HG02981 (cell line): Measurements from ENCODE around the gene GOPC.

Experiments
- ATAC-seq: cut with Tn5 transposase; IDR thresholded peaks from one replicate; pipeline ENCODE4 v1.9.1; 2021; ENCODE audit warnings: mild to moderate bottlenecking, moderate library complexity; ENCODE audit not compliant: unreplicated experiment

The GOPC gene

DNA sequence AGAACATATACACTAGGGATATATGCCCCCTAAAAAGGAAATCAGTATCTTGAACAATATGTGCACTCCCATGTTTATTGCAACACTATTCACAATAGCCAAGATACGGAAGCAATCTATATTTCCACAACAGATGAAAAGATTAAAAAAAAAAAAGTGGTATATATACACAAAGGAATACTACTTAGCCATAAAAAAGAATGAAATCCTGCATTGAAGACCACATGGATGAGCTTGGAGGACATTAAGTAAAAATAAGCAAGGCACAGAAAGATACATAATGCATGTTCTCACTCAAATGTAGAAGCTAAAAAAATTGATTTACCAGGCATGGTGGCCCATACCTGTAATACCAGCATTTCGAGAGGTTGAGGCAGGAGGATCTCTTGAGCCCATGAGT is 4.6 kb downstream of the GOPC start:
- no peak for ATAC-seq

DNA sequence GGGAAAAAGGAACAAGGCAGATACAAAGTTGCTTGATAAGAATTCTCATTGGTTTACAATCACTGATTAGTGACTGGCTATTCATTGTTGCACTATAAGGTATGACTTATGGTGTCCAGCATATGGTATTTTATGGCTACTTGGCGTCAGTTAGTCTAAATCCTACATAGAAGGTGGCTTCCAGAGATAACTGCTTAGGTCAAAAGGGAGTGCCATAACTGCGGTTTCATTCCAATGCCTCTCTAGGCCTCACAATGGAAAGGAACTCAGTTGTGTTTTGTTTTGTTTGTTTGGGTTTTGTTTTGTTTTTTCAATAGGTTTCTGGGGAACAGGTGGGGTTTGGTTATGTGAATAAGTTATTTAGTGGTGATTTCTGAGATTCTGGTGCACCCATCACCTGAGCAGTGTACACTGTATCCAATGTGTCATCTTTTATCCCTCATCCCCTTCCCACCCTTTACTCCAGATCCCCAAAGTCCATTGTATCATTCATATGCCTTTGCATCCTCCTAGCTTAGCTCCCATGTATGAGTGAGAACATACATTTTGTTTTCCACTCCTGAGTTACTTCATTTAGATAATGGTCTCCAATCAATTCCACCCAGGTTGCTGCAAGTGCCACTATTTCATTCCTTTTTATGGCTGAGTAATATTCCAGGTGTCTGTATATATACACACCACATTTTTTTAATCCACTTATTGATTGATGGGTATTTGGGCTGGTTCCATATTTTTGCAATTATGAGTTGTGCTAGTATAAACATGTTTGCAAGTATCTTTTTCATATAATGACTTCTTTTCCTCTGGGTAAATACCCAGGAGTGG is 7.0 kb downstream of the GOPC start:
- ATAC-seq, result no peak

DNA sequence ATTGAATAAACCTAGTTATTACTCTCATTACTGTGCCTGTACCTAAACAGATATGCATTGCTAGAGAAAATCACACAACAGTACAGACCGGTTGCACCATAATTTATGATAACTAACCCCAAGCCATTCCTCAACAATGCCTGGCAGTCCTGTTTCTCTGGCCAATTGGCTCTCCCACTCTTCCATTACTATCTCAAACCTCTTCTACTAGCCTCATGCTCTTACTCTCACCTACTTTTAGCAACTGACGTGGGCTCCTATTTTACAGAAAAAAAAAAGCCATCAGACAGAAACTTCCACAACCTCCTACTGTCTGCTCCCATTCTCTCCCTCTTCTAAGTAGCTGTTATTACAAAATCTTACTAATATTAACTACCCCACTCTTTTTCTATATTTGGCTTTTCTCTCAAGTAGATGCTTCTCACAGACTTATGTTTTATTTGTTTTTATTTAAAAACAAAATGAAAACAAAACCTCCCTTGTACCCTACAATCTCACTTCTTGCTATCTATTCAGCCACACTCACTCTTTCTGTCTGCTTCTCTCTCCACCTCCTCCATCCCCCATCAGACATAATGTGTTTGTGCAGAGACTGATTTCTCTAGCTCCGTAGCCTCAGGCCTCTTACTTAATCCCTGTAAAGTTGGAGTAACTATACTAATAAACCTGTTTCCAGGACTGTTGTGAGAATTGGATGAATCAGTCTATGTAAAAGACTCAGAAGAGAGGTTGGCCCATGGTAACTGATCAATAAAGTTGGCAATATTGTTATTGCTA is 9.1 kb downstream of the GOPC start:
- ATAC-seq, result no peak

DNA sequence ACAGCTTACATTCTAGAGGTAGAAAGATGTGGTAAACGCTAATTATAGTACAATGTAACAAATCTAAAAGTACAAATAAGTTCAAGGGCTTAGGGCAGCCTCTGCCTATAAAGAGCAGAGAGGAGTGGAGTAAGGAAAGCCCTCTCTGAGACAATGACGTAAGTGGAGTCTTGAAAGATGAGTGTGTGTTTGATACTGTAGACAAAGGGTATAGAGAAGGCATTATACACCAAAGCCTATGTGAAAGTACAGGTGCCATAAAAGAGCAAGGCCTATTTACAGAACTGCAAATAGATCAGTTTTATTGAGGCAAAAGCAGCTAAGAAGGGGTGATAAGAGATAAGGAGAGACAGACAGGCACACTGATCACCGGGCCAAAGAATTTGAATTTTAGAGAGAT is 10.9 kb downstream of the GOPC start:
- no peak for ATAC-seq

DNA sequence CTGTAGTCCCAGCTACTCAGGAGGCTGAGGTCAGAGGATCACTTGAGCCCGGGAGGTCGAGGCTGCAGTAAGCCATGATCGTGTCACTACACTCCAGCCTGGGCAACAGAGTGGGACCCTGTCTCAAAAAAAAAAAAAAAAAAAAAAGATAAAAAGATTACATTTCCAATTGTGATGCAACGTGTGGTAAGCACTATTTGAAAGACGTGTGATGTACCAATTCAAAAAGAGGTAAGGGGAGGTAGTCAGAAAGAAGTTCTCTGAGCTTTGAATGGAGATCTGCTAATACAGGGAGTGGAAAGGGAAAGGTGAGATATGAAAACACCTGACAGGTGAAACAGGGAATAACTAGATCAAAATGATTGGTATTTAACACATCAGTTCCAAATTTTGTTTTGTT is 11.9 kb downstream of the GOPC start:
- no peak for ATAC-seq

DNA sequence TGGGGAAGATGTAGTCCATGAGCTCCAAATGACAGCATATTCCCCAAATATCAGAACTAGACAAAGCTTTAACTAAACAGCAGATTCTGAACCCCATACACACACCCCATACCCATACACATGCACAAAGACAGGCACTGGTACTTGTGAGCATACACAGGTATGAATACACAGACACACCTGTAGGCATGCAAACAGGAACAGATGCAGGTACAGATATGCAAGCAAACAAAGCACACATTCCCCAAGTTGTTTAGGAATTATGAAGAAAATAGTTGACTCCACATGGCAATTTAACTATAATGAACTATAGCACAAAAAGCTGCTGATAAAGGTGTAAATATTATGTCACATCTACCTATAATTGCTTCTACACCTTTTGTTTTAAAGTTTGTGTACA is 16.7 kb downstream of the GOPC start:
- ATAC-seq, result no peak

DNA sequence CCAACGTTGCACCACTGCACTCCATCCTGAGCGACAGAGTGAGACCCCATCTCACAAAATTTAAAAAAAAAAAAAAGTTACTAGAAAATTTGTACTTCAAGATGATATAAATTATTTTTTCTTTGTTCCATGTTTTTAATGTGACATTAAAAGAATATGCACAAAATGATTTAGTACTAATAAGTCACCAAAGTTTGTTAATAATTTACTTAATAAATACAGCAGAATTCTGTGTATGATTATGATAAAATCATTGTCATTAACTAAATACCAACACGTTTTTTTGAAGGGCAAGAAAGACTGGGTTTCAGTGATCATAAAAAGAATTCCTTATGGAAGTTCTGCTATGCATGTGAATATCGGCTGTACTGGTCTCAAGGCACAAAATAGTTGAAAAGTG is 28.1 kb downstream of the GOPC start:
- no peak for ATAC-seq

DNA sequence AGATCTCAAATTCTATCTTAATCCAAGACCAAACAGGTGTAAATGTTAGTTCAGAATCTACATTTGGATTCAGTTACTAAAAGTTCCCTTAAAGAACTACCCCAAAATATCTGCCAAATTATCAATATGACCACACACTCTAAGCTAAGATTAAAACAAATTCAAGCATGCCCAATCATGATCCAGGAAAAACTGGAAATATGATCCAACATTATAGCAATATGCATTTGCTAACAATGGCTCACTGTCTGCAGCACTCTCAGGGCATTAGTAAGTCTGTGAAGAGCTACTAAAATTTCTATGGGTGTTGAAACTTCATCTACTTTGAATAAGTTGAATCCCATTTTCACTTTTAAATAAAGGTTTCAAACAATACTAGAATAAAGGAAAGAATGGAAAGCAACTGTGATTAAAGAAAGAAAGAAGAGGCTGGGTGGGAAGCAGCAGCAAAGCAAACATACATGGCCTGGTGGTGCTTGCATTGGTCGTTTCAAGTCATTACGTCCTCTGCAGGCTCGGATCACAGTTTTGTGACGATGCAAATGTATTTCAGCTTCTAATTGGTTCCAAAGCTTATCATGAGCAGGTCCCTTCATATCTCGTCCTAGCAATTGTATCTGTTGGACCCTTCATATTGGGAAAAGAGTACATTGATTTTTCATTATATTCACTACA is 29.2 kb downstream of the GOPC start:
- no peak for ATAC-seq

DNA sequence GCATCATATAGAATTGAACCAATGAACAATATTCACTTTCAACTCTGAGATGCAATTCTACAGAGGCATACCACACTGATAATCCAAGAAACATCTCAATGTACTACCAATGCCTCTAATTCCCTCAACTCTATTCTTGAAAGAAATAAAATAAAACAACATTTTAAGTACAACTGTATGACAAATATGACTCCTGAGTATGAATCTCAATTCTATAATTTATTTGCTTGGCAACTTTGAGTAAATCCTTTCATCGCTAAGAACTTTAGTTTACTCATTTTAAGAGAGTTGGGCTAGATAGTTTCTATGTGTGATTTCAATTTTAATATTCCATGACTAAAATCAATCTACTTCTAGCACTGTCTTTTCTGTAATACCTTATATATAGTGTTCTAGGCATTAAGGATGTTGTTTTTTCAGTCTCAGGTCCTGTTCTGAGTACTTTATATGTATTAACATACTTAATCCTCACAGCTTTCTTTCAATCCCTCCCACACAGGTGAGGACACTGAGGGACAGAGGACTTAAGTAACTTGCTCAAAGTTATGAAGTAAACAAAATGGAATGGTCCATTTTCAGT is 33.4 kb downstream of the GOPC start:
- ATAC-seq, result no peak

DNA sequence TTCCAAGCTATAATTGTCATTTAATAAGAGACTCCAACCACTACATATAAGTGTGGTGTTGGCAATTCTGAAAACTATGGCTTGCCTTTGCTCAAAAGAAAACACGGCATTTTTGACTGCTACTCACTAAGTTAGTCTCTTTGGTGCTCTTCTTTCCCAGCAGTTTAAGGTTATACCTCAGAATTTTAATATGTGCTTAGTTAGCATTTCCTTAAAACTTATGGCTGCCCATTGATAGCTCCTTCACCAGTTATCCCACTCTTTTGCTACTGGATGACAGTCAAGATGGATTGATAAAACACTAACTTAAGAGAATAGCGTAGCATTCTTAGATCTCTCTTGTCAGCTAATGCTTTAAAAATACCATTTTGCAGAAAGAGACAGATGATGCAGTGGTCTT is 34.1 kb downstream of the GOPC start:
- no peak for ATAC-seq

DNA sequence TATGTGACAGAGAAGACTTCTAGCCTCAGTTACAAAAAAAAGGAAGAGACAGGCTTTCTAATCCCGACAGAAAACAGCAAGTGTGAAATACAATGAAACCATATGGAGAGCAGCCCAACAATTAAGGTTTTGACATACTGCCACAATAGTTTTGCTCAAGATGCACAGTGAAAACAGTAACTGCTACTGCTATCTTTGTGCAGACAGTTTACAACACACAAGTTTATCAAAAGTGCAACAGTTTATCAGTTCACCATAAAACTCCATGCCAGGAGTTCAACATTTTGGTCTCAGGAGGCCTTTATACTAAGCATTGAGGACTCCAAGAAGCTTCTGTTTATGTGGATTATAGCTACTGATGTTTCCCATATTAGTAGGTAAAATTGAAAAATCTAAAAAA is 37.6 kb downstream of the GOPC start:
- no peak for ATAC-seq

DNA sequence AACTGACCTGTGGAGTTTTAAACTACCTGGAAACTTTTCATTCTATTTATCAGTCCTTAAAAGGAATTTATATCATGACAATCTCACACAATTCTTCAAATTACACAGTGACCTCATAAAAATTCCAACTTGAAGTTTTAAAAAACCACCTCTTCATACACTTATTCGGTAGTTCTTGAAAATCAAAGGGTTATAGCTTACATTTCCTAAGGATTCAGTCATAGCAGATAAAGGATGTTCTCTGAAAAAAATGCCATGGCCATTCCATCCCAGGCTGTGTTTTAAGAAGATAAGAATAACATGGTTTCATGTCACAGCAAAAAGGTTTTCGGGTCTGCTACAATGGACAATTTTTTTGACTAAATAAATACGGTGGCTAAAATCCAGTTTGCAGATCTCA is 41.2 kb downstream of the GOPC start:
- no peak for ATAC-seq

DNA sequence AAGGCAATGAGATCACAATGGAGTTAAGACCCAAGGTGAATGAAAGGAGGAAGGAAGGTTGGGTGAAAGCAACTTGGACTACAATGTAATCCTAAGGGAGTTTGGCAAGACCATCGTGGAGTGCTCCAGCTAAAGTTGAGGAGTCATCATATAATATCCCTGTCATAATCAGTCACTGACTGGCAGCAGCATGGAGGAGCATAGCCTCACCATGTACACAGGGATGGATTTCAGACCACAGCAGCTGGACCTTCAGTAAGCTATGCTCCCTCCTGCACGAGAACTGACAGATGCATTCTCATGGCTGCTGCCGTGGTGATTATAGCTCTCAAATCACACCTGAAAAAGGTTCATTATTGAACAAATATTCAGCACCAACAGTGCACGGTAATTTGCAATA is 43.0 kb downstream of the GOPC start:
- ATAC-seq, result no peak

DNA sequence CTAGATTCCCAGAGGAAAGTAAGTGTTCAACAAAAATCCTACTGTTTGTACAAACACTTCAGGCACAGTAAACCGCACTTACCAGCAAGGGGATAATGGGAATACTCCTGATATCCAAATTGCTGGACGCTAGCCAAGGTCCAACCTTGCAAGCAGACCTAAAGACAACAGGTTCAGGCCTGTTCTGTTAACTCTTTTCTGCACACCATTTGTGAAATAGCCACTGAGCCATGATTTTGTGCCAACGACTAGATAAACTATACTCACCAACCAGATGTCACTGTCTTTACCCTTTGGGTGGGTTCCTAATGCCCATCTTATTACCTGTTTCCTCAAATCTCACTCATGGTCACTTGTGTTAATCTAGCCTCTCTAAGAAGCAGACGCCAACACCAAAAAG is 43.5 kb downstream of the GOPC start:
- no peak for ATAC-seq

DNA sequence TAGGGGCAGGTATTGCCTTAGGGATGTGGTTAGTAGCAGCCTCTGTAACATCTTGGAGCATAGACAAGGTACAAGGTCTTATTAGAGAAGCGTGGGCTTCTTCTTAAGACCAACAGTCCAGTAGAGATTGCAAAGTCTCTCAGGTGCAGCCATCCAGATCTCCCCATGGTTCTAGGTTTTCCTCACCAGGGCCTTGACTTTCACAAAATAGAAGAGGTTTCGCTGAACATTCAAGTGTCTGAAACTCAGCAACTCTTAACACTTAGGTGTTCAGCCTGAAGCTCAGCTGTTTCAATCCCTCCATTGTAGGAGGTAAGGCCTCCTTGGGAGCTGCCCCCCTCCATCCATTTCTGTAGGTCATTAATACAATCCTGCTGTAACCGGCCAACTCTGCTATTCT is 44.4 kb downstream of the GOPC start:
- no peak for ATAC-seq

DNA sequence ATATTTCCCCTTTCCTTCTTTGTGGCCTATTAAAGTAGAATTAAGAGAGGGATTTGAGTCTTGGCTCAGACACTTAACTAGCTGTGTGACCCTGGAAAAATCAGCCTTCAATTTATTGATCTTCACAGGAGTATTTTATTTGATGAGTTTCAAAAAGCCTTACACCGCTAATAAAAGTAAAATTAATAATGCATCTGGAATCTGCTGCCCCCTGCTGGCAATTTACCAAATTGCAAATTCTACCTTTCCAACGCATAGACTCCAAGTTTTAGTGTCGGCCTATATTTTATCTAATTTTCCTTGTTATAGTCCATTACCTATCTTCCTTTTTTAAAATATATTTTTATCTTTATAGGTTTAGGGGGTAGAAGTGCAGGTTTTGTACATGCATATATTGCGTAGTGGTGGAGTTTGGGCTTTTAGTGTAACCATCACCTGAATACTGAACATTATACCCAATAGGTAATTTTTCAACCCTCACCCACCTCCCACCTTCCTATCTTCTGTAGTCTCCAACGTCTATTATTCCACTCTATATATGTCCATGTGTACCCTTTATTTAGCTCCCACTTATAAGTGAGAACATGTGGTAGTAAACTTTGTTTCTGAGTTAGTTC is 46.3 kb downstream of the GOPC start:
- ATAC-seq, result no peak

DNA sequence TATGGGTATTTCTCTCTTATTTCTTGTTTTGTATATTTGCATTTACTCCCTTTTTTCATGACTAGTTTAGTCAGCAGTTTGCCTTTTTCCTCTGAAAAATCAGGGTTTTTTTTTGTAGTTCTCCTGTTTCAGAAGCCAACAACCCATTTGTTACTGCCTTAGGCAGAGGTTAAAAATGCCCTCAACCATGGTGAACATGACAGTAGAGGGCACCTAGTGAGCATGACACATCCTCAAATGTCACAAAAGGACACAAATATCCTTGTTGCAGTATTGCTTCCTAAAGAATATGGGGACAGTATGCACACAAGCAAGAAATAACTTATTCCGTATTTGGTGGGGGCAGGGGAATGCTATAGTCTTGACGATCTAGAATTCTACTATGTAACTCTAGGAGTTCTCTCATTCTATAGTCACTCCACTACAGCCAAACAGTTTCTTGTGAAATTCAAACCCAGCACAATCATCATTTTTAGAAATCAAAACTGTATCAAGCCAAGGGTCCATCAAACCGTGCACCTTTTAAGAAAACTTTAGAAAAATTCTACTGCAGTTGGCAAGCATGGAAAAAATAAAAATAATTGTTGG is 47.0 kb downstream of the GOPC start:
- ATAC-seq, result no peak

DNA sequence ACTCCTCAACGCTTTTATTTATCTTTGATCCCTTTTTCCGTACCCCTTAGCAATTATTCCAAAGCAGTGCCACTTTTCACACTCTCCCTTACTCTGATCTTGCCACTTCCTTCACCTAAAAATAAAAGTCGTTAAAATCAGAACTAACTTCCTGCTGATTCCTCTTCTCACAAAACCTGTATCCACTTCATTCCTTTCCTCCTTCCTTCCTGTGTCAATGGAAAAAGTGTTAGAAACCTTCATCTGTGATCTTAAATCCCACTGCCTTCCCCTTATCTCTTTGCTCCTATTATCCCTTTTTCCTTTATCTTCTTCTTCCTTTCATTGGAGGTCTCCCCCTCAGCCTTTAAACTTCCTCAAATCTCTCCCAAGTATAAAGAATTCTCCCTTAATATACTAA is 49.2 kb downstream of the GOPC start:
- no peak for ATAC-seq

DNA sequence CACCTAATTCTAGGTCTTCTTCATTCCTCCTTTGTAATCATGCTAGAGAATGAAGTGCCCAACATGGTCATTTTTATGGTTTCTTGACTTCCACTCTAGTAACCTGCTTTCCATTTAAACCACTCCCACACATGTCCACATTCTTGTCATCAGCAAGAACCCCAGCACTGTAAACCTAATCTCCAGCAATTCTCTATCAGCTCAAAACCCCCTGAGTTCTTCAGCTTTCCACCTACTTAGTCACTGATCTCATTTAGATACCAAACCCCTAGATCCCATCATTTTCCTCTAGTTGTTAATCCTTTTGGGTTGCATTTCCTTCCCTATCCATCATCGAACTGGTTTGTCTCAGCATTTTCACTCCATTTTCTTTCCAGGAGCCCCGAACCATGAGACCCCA is 49.7 kb downstream of the GOPC start:
- ATAC-seq, result no peak

DNA sequence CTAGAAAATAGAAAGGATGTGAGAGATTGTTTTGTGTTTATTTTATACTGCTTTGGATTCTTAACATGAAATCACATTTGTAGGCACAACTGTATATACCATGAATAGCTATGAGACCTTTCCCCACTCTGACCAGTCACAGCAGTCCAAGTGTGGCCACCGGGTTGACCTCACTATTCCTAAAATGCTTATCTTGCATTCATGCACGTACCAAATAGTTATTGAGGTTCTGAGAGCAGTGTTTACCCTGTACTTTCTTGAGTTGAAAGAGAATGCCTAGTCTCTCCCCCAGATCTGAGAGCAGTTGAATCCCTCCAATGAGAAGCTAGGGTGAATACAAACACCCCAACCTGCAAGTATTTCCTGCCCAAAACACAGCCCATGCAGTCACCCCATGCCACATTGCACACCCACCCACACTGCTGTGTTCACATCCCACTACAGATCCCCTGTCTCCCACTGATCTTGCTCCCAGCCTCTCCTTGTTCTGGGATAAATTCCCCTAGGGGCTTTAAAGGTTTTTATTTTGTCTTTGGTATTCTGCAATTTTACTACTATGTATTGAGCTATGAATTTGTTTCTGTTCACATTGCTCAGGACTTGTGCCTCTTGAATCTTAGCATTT is 51.6 kb downstream of the GOPC start:
- no peak for ATAC-seq
